Uterus (tissue), 4 donors: ENCODE measurements around the gene ZNF236. TPM values are rescaled to one million over a fixed set of nuclear protein-coding genes. Genes with fewer than 3 reads are reported as not detected.

ENCODE experiments used
- DNase-seq, 2 donors: peaks; one replicate each; pipeline ENCODE4 v3.0.0-alpha.2; 2019 to 2020
- H3K27ac ChIP-seq, 2 donors: fragments of 200-600 bp; sonication (generic); 1 replicate in 1 of 2; 2 replicates in 1 of 2; pipeline ENCODE4 v1.5.1; 2016 to 2018
- H3K27me3 ChIP-seq, 2 donors: fragments of 200-600 bp; sonication (generic); one replicate each; pipeline ENCODE4 v1.5.1; 2018 to 2019; ENCODE audit warnings: control low read depth in 1 of 2
- H3K36me3 ChIP-seq, 2 donors: fragments of 200-600 bp; sonication (generic); one replicate each; pipeline ENCODE4 v1.5.1; 2019; ENCODE audit warnings: control low read depth in 1 of 2
- H3K4me1 ChIP-seq, 2 donors: fragments of 200-600 bp; sonication (generic); one replicate each; pipeline ENCODE4 v1.5.1; 2018 to 2019; ENCODE audit warnings: control low read depth in 1 of 2
- H3K4me3 ChIP-seq, 2 donors: fragments of 200-600 bp; sonication (generic); 1 replicate in 1 of 2; 2 replicates in 1 of 2; pipeline ENCODE4 v1.5.1; 2018 to 2019; ENCODE audit warnings: mild to moderate bottlenecking in 1 of 2
- H3K9me3 ChIP-seq, 2 donors: fragments of 200-600 bp; sonication (generic); one replicate each; pipeline ENCODE4 v1.5.1; 2019; ENCODE audit warnings: control low read depth in 1 of 2
- POLR2A ChIP-seq, 2 donors: fragments of 450-650 bp; IDR thresholded peaks; one replicate each; pipeline ENCODE4 v1.6.1; 2016; ENCODE audit warnings: antibody characterized with exemption in 2 of 2, mild to moderate bottlenecking in 1 of 2, moderate library complexity in 1 of 2
- intact Hi-C: fragments of 100-400 bp; cut with DNase I; formaldehyde crosslinking; loops from one replicate; pipeline ENCODE4 v1.15.1; 2023; ENCODE audit warnings: low total_unique reads
- total RNA-seq, 4 donors: library from RNA; depleted of rRNA in 3 of 4; stranded (reverse); fragments of >200 nt in 3 of 4; gene quantifications; one replicate each; pipeline versions ENCODE4 v1.1.0 to v1.2.4, GENCODE V29; 2014 to 2023
- TF ChIP-seq, protein P1 (sequence below), 4 experiments: fragments of 200-600 bp in 2 of 4; fragments of 450-650 bp in 2 of 4; sonication (generic) in 2 of 4; IDR thresholded peaks; one replicate each; pipeline ENCODE4 v1.5.1; 2016 to 2019; ENCODE audit warnings: antibody characterized with exemption in 4 of 4, mild to moderate bottlenecking in 2 of 4, moderate library complexity in 1 of 4
- donor health status: DM: yes; HTN: yes; CAD: no.

The ZNF236 gene
- total RNA-seq, 4 donors from 2014 or later: 16.7 to 40.7 (median 22.9) TPM

DNA sequence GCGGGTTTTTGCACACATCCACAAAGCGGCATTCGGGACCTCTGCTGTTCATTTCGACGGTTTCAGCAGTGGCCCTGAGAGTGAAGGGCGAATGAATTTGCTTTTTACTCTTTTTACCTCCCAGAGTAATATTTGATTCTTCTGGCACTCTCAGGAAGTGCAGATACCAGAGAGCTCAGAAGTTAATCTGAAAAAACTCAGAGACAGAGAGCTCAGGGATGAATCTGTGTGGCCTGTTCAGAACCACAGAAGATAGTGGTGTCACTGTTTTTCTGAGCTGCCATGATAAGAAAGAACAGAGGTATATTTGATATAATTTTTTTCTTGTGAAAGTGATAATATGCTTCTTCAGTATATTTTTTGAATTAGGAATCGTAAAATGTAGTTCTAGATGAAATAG, 181.0 kb downstream of the ZNF236 start:
- no peak overlapping the region for H3K4me3 ChIP-seq
- H3K27me3 ChIP-seq: no peaks in the 10 kb centered on the region
- H3K4me1 ChIP-seq: no peaks in the 10 kb centered on the region
- no peak overlapping the region for H3K27ac ChIP-seq
- H3K9me3 ChIP-seq: no peaks in the 10 kb centered on the region
- no peaks in the 10 kb centered on the region for H3K36me3 ChIP-seq
- no peak for DNase-seq
- intact Hi-C loops: no loop called here
- TF ChIP-seq, protein P1, sequence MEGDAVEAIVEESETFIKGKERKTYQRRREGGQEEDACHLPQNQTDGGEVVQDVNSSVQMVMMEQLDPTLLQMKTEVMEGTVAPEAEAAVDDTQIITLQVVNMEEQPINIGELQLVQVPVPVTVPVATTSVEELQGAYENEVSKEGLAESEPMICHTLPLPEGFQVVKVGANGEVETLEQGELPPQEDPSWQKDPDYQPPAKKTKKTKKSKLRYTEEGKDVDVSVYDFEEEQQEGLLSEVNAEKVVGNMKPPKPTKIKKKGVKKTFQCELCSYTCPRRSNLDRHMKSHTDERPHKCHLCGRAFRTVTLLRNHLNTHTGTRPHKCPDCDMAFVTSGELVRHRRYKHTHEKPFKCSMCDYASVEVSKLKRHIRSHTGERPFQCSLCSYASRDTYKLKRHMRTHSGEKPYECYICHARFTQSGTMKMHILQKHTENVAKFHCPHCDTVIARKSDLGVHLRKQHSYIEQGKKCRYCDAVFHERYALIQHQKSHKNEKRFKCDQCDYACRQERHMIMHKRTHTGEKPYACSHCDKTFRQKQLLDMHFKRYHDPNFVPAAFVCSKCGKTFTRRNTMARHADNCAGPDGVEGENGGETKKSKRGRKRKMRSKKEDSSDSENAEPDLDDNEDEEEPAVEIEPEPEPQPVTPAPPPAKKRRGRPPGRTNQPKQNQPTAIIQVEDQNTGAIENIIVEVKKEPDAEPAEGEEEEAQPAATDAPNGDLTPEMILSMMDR (IDR thresholded peaks at IDR 0.05): no peak
- no peak for TF ChIP-seq POLR2A (IDR thresholded peaks at IDR 0.05)

DNA sequence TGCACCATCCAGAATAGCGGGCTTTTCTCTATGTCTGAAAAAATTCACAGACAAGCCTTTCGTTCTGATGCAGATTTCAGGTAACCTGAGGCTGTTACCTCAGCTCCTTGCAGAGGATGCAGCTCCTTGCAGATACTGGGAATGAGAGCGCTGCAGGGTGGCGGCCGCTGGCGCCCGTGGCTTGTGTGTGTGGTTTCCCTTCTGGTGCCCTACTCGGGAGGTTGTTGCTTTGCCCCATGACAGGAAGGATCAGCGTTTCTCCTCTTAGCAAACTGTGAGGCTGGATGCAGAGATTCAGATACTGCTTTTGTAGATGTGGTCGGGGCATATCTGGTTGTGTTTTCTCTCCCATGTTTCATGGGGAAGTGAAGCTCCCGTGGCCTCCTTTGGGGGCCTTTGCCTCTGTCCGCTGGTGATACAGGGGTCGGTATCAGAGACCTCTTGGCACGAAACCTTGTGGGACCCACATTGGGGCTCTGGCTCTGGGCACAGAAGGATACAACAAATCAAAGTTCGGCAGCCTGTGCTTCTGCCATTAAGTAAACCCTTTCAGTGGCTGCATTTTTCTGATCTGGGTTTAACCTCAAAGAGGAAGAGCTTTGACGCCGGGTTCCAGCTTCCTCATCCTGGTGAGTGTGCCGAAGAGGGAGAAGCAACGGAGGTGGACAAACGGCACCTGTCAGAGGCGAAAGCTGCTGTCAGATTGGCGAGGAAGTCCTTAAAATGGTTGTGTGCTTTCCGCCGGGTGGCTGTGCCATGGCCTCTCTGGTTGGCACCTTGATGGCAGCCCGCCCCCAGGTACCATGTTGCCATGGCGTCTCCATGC, 182.4 kb downstream of the ZNF236 start:
- no peak overlapping the region for H3K4me3 ChIP-seq
- no peaks in the 10 kb centered on the region for H3K27me3 ChIP-seq
- no peaks in the 10 kb centered on the region for H3K36me3 ChIP-seq
- H3K4me1 ChIP-seq: no peaks in the 10 kb centered on the region
- intact Hi-C loops: no loop called here
- TF ChIP-seq POLR2A (IDR thresholded peaks at IDR 0.05): no peak
- TF ChIP-seq, protein P1 (IDR thresholded peaks at IDR 0.05): no peak
- no peak overlapping the region for H3K27ac ChIP-seq
- no peak for DNase-seq
- no peaks in the 10 kb centered on the region for H3K9me3 ChIP-seq

DNA sequence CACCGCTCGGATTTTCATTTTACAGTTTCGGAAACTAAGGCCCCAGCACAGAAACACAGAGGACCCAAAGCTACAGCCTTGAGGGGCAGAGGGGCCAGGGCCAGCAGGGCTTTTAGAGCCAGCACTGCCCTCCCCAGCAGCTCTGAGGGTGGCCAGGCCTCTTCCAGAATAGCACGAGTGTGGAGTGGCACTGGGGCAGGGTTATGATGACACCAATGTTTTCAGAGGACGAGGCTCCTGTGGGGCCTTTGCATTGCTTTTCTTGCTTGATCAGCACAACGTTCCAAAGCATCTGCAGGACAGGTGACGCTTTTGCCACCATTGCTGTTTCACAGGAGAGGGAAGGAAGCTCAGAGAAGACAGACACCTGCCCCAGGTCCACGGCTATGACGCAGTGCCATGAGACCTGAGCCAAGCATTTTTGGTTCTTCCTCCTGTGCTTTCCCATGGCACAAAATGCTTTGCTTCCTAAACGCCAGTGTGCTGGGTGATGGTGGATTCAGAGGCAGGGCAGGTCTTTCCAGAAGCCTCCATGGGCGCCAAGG, 183.4 kb downstream of the ZNF236 start:
- Histone ChIP-seq H3K27me3 (no peaks in the 10 kb centered on the region), H3K27ac (no peak overlapping the region), H3K4me3 (no peak overlapping the region), H3K4me1 (no peaks in the 10 kb centered on the region), H3K36me3 (no peaks in the 10 kb centered on the region), H3K9me3 (no peaks in the 10 kb centered on the region)
- DNase-seq: no peak
- TF ChIP-seq, protein P1 (IDR thresholded peaks at IDR 0.05): no peak
- TF ChIP-seq POLR2A (IDR thresholded peaks at IDR 0.05): no peak
- intact Hi-C loops: no loop called here

DNA sequence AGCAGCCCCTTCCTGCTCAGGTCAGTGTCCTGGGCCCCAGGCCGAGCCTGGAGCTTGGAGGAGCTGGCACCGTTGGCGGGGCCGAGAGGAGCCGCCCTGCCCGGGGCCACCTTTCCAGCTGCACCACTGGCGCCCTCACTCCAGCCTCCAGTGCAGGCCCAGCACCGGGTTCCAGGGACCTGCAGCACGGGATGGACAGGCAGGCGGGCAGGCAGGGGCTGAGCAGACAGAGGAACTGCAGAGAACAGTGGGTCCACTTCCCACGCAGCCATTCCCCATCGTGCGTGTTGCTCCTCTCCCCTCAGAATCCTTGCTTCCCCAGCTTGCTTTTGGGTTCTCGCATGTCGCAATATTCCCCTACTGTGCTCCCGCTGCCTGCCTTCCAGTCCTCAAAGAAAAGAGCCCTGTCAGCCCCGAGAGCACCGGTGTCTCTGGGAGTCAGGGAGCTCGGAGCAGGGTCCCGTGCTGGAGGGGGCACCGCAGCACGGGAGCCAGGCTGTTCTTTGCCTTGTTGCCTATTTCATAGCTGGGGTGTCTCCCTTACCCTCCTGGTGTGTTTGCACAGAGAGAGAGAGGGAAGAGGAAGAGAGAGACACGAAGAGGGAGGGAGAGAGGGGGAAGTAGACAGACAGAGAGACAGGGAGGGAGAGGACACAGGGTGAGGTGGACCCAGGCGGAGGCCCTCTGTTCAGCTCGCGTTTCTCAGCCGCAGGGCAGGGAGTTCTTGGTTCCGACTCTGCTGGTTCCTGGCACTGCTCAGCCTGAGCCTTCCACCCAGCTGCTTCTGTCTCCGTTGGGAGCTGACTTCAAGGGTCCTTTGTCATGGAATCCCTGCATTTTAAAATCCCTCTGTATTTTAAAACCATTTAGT, 184.2 kb downstream of the ZNF236 start:
- Histone ChIP-seq H3K27me3 (no peaks in the 10 kb centered on the region), H3K27ac (no peak overlapping the region), H3K4me1 (no peaks in the 10 kb centered on the region), H3K4me3 (no peak overlapping the region), H3K9me3 (no peaks in the 10 kb centered on the region), H3K36me3 (no peaks in the 10 kb centered on the region)
- no peak for DNase-seq
- TF ChIP-seq, protein P1 (IDR thresholded peaks at IDR 0.05): no peak
- TF ChIP-seq POLR2A (IDR thresholded peaks at IDR 0.05): no peak
- intact Hi-C loops: no loop called here
